ENCODE measurements around the gene TEX9.

- TF ChIP-seq CTCF (IDR thresholded peaks at IDR 0.05 in 8 of 11, conservative IDR thresholded peaks at IDR 0.05 in 3 of 11), result no peak
- TF ChIP-seq POLR2AphosphoS5 (IDR thresholded peaks at IDR 0.05), result no peak
These were observed 37.3 kb upstream of the TEX9 start for GRCh38 chr15:56327721-56328502.
